ENCODE results near the gene SLC4A4.

The SLC4A4 gene

GRCh38 chr4:71470524-71470923, 131.7 kb downstream of the SLC4A4 start:
- H3K9ac ChIP-seq (ENCODE audit: low read depth, low read length), result no peak overlapping the region
- H3K36me3 ChIP-seq (ENCODE audit: insufficient read depth, low read length), result no peaks in the 10 kb centered on the region
- H3K27ac ChIP-seq (ENCODE audit: low read depth, low read length), result no peak overlapping the region
- no peak overlapping the region for H3K4me3 ChIP-seq (ENCODE audit: low read length)
- H3K4me1 ChIP-seq (ENCODE audit: insufficient read depth, low read length), result no peaks in the 10 kb centered on the region
- H3K27me3 ChIP-seq (ENCODE audit: insufficient read depth, low read length), result no peaks in the 10 kb centered on the region
- no peaks in the 10 kb centered on the region for H3K9me3 ChIP-seq (ENCODE audit: insufficient read depth, low read depth, low read length)

DNA sequence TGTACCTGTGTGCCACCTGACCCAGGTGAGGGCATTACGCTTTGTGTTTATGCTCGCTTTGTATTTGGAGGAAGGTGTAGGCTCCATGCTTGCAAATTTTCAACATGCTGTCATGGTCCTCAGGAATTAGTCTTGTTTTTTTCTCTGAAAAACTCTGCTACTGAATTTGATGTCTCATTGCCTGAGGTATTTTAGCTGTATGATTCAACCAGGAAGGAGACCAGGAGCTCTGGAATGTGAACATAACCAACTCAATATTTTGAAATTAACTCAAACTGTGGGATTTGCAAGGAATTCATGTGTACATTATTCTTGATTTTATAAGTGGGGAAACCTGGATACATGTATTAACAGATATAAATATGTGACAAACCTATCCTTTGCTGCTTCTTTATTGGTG, 134.1 kb downstream of the SLC4A4 start:
- H3K4me1 ChIP-seq (ENCODE audit: insufficient read depth, low read length), result no peaks in the 10 kb centered on the region
- no peak overlapping the region for H3K27ac ChIP-seq (ENCODE audit: low read depth, low read length)
- H3K9ac ChIP-seq (ENCODE audit: low read depth, low read length), result no peak overlapping the region
- H3K36me3 ChIP-seq (ENCODE audit: insufficient read depth, low read length), result no peaks in the 10 kb centered on the region
- H3K27me3 ChIP-seq (ENCODE audit: insufficient read depth, low read length), result no peaks in the 10 kb centered on the region
- no peaks in the 10 kb centered on the region for H3K9me3 ChIP-seq (ENCODE audit: insufficient read depth, low read depth, low read length)
- H3K4me3 ChIP-seq (ENCODE audit: low read length), result no peak overlapping the region
- 91% methylated on average over 2 of the region's 2 CpGs for WGBS

DNA sequence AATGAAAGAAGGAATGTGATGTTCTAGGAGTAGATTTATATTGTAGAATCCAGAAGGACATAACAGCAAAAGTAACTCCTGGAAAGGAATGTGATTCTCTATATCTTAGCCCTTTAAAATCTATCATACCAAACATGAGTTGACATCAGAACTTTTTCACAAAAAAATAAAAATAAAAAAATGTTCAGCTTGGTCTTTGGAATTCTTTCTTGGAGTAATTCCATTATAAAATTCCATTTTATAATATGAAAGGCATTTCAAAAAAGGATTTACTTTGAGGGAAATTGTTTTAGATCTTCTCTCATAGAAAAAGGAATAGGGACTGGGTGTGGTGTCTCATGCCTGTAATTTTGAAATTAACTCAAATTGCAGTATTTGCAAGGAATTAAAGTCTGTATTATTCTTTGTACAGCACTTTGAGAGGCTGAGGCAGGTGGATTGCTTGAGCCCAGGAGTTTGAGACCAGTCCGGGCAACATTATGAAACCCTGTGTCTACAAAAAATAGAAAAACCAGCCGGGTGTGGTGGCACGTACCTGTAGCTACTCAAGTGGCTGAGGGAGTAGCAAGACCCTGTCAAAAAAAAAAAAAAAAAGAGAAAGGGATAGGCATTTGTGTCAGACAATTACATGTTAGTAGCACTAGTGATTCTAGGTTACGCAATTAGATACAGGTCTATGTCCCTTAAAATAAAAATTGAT, 134.9 kb downstream of the SLC4A4 start:
- H3K9me3 ChIP-seq (ENCODE audit: insufficient read depth, low read depth, low read length), result no peaks in the 10 kb centered on the region
- WGBS, result 88% methylated on average over 3 of the region's 4 CpGs
- no peaks in the 10 kb centered on the region for H3K4me1 ChIP-seq (ENCODE audit: insufficient read depth, low read length)
- H3K9ac ChIP-seq (ENCODE audit: low read depth, low read length), result no peak overlapping the region
- H3K4me3 ChIP-seq (ENCODE audit: low read length), result no peak overlapping the region
- H3K27ac ChIP-seq (ENCODE audit: low read depth, low read length), result no peak overlapping the region
- no peaks in the 10 kb centered on the region for H3K27me3 ChIP-seq (ENCODE audit: insufficient read depth, low read length)
- no peaks in the 10 kb centered on the region for H3K36me3 ChIP-seq (ENCODE audit: insufficient read depth, low read length)

DNA sequence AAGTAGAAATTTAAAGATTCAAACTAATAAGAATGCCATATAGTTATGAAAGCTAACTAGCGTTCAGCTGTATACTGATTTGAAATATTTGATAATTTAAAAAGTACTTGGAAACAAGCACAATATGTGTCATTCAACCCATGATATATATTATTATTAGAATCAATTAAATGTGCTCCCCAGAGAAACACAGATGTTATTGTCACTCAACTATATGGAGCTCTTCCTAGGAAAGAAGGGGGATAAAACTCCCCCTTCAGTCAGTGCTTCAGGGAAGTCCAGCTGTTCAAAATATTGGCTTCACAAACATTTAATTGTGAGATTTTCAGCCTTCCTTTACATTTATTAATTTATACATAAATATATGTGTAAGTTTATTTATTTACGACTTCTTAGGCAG, 135.9 kb downstream of the SLC4A4 start:
- Histone ChIP-seq H3K27me3 (ENCODE audit: insufficient read depth, low read length) (no peaks in the 10 kb centered on the region), H3K27ac (ENCODE audit: low read depth, low read length) (no peak overlapping the region), H3K9ac (ENCODE audit: low read depth, low read length) (no peak overlapping the region), H3K4me1 (ENCODE audit: insufficient read depth, low read length) (no peaks in the 10 kb centered on the region), H3K36me3 (ENCODE audit: insufficient read depth, low read length) (no peaks in the 10 kb centered on the region), H3K4me3 (ENCODE audit: low read length) (no peak overlapping the region), H3K9me3 (ENCODE audit: insufficient read depth, low read depth, low read length) (no peaks in the 10 kb centered on the region)
- WGBS, result no CpG with 5 or more reads among the region's 2 CpGs

- Histone ChIP-seq H3K4me1 (ENCODE audit: insufficient read depth, low read length) (no peaks in the 10 kb centered on the region), H3K27ac (ENCODE audit: low read depth, low read length) (no peak overlapping the region), H3K9ac (ENCODE audit: low read depth, low read length) (no peak overlapping the region), H3K27me3 (ENCODE audit: insufficient read depth, low read length) (no peaks in the 10 kb centered on the region), H3K9me3 (ENCODE audit: insufficient read depth, low read depth, low read length) (no peaks in the 10 kb centered on the region), H3K36me3 (ENCODE audit: insufficient read depth, low read length) (no peaks in the 10 kb centered on the region), H3K4me3 (ENCODE audit: low read length) (no peak overlapping the region)
- 93% methylated on average over 3 of the region's 3 CpGs for WGBS
Measured at GRCh38 chr4:71476240-71476639, 137.4 kb downstream of the SLC4A4 start.

DNA sequence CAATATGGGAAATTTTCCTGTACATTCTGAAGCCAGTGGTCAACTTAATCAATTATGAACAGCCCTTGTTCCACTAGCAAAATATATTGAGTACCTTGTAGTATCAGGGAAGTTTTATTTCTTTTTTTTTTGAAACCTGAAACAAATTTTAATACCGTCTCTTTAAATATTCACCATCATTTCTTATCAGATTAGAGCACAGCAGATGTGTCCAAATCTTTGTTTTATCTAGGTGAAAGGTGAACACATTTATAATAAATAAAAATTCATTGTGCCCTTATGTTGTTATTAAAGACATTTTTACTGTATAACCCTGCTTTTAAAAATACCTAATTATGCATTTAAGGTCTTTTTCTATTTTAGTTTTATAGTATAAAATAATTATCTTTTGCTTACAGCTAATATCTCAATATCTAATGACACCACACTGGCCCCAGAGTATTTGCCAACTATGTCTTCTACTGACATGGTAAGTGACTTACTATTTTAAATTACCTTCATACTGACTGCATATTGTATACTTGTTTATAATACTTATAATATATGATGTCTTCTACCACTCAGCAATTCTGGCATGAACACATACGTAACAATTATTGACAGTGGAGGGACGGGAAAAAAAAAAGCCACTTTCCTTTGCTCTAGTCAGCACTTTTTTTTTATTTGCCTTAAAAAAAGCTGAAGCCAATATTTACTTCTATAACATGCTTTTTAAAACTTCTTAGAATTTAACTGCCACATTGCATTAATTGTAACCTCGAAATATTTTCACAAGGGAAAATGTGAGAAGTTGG, 147.9 kb downstream of the SLC4A4 start:
- Histone ChIP-seq H3K27ac (ENCODE audit: low read depth, low read length) (no peak overlapping the region), H3K4me3 (ENCODE audit: low read length) (no peak overlapping the region)
- WGBS, result 86% methylated on average over 2 of the region's 4 CpGs

GRCh38 chr4:71487344-71487920, 148.6 kb downstream of the SLC4A4 start:
- Histone ChIP-seq H3K27me3 (ENCODE audit: insufficient read depth, low read length) (no peaks in the 10 kb centered on the region), H3K36me3 (ENCODE audit: insufficient read depth, low read length) (no peaks in the 10 kb centered on the region), H3K9ac (ENCODE audit: low read depth, low read length) (no peak overlapping the region), H3K4me3 (ENCODE audit: low read length) (no peak overlapping the region), H3K4me1 (ENCODE audit: insufficient read depth, low read length) (peaks cover 4% of the 10 kb centered on the region; the same call in 1 of the 2 replicates), H3K27ac (ENCODE audit: low read depth, low read length) (no peak overlapping the region), H3K9me3 (ENCODE audit: insufficient read depth, low read depth, low read length) (no peaks in the 10 kb centered on the region)
- whole genome bisulfite sequencing, result 73% methylated on average over 4 of the region's 4 CpGs

More for the DNA sequence above, 147.9 kb downstream of the SLC4A4 start:
- H3K36me3 ChIP-seq (ENCODE audit: insufficient read depth, low read length), result no peaks in the 10 kb centered on the region
- no peaks in the 10 kb centered on the region for H3K27me3 ChIP-seq (ENCODE audit: insufficient read depth, low read length)
- peaks cover 4% of the 10 kb centered on the region; the same call in 1 of the 2 replicates for H3K4me1 ChIP-seq (ENCODE audit: insufficient read depth, low read length)
- H3K9ac ChIP-seq (ENCODE audit: low read depth, low read length), result no peak overlapping the region
- no peaks in the 10 kb centered on the region for H3K9me3 ChIP-seq (ENCODE audit: insufficient read depth, low read depth, low read length)

GRCh38 chr4:71494539-71494938, 155.7 kb downstream of the SLC4A4 start:
- H3K9ac ChIP-seq (ENCODE audit: low read depth, low read length), result no peak overlapping the region
- 91% methylated on average over 1 of the region's 1 CpG for WGBS
- H3K4me3 ChIP-seq (ENCODE audit: low read length), result no peak overlapping the region
- H3K27me3 ChIP-seq (ENCODE audit: insufficient read depth, low read length), result no peaks in the 10 kb centered on the region
- no peaks in the 10 kb centered on the region for H3K36me3 ChIP-seq (ENCODE audit: insufficient read depth, low read length)
- H3K4me1 ChIP-seq (ENCODE audit: insufficient read depth, low read length), result no peaks in the 10 kb centered on the region
- no peaks in the 10 kb centered on the region for H3K9me3 ChIP-seq (ENCODE audit: insufficient read depth, low read depth, low read length)
- H3K27ac ChIP-seq (ENCODE audit: low read depth, low read length), result no peak overlapping the region

- Histone ChIP-seq H3K4me3 (ENCODE audit: low read length) (no peak overlapping the region), H3K27me3 (ENCODE audit: insufficient read depth, low read length) (no peaks in the 10 kb centered on the region), H3K4me1 (ENCODE audit: insufficient read depth, low read length) (no peaks in the 10 kb centered on the region), H3K27ac (ENCODE audit: low read depth, low read length) (no peak overlapping the region), H3K36me3 (ENCODE audit: insufficient read depth, low read length) (no peaks in the 10 kb centered on the region), H3K9me3 (ENCODE audit: insufficient read depth, low read depth, low read length) (no peaks in the 10 kb centered on the region), H3K9ac (ENCODE audit: low read depth, low read length) (no peak overlapping the region)
Measured at GRCh38 chr4:71495454-71495853, 156.6 kb downstream of the SLC4A4 start.

GRCh38 chr4:71497078-71497477, 158.3 kb downstream of the SLC4A4 start:
- H3K4me1 ChIP-seq (ENCODE audit: insufficient read depth, low read length), result no peaks in the 10 kb centered on the region
- no peak overlapping the region for H3K4me3 ChIP-seq (ENCODE audit: low read length)
- 91% methylated on average over 3 of the region's 3 CpGs for WGBS
- no peaks in the 10 kb centered on the region for H3K36me3 ChIP-seq (ENCODE audit: insufficient read depth, low read length)
- H3K27ac ChIP-seq (ENCODE audit: low read depth, low read length), result no peak overlapping the region
- H3K9me3 ChIP-seq (ENCODE audit: insufficient read depth, low read depth, low read length), result no peaks in the 10 kb centered on the region
- no peak overlapping the region for H3K9ac ChIP-seq (ENCODE audit: low read depth, low read length)
- H3K27me3 ChIP-seq (ENCODE audit: insufficient read depth, low read length), result no peaks in the 10 kb centered on the region

GRCh38 chr4:71498002-71498401, 159.2 kb downstream of the SLC4A4 start:
- 99% methylated on average over 2 of the region's 2 CpGs for WGBS
- no peaks in the 10 kb centered on the region for H3K9me3 ChIP-seq (ENCODE audit: insufficient read depth, low read depth, low read length)
- H3K36me3 ChIP-seq (ENCODE audit: insufficient read depth, low read length), result no peaks in the 10 kb centered on the region
- no peak overlapping the region for H3K9ac ChIP-seq (ENCODE audit: low read depth, low read length)
- H3K4me3 ChIP-seq (ENCODE audit: low read length), result no peak overlapping the region
- H3K27ac ChIP-seq (ENCODE audit: low read depth, low read length), result no peak overlapping the region
- no peaks in the 10 kb centered on the region for H3K27me3 ChIP-seq (ENCODE audit: insufficient read depth, low read length)
- H3K4me1 ChIP-seq (ENCODE audit: insufficient read depth, low read length), result no peaks in the 10 kb centered on the region

Data from HUES64 (cell line).